ENCODE measurements around the gene KRT76.

GRCh38 chr12:52751795-52752194, 25.4 kb downstream of the KRT76 start:
- TF ChIP-seq CTCF (IDR thresholded peaks at IDR 0.05; ENCODE audit: low read depth, low read length) = no peak
- no peak for TF ChIP-seq EZH2phosphoT487 (IDR thresholded peaks at IDR 0.05; ENCODE audit: low read depth)
